ENCODE results near the gene ATG16L2.

Gene ATG16L2

DNA sequence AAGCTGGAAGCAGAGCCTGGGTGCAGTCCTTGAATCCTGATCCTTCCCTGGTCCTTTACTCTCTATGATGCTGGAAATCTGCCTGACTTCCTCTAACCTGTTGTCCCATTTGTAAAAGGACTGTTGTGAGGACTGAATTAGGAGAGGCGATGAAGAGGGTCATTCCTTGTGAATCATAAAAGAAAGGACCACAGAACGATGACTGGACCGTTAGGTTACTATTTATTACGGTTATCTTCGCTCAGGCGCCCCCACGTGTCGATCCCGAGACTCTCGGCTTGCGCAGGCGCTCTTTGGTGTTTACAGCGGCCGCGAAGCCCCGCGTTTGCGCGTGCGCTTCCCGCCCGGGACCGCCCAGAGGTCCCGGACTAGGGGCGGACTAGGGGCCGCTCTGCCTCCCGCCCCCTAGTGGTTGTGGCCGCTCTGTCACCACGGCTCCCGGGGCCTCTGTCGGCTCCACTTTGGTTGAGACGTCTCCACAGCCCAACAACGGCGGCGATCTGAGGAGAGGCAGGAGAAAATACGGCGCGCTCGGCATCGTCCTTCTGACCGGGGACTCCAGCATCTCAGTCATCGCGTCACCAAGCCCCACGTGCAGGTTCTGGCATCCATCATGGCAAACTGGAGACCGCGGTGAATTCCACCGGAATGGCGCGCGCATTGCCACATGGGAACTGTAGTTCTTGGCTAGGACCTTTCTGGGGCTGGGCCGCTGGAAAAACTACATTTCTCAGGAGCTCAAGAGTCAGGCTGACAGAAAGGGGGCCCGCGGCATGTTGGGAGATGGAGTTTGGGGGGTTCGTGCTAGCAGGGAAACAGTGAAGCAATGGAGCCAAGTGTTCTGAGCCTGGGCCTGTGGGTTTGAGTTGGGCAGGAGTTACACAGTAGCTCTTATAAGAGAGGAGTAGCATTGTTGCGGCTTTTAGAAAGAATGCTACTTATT, 20.5 kb upstream of the ATG16L2 start, which contains the start of gene STARD10:
Gene STARD10 (minus strand): TSS at position 623 of the 943 bp plus-strand sequence. CDS start 12,866 bp downstream, outside the sequence.
- TF ChIP-seq, protein P1, sequence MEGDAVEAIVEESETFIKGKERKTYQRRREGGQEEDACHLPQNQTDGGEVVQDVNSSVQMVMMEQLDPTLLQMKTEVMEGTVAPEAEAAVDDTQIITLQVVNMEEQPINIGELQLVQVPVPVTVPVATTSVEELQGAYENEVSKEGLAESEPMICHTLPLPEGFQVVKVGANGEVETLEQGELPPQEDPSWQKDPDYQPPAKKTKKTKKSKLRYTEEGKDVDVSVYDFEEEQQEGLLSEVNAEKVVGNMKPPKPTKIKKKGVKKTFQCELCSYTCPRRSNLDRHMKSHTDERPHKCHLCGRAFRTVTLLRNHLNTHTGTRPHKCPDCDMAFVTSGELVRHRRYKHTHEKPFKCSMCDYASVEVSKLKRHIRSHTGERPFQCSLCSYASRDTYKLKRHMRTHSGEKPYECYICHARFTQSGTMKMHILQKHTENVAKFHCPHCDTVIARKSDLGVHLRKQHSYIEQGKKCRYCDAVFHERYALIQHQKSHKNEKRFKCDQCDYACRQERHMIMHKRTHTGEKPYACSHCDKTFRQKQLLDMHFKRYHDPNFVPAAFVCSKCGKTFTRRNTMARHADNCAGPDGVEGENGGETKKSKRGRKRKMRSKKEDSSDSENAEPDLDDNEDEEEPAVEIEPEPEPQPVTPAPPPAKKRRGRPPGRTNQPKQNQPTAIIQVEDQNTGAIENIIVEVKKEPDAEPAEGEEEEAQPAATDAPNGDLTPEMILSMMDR (IDR thresholded peaks at IDR 0.05; ENCODE audit: low read depth, low read length, poor library complexity, severe bottlenecking) = peak; percentile 99
- TF ChIP-seq EZH2phosphoT487 (IDR thresholded peaks at IDR 0.05; ENCODE audit: borderline replicate concordance, low read length) = no peak
- H3K4me2 ChIP-seq (ENCODE audit: low read length) = peak within 1 kb of the TSS; percentile 91
- no peaks in the 10 kb centered on the region for H3K9me2 ChIP-seq (replicated peaks; ENCODE audit: control insufficient read depth, low read length)
- H3K27me3 ChIP-seq (ENCODE audit: control insufficient read depth, low read length) = no peaks in the 10 kb centered on the region
- no peaks in the 10 kb centered on the region for H3K9me3 ChIP-seq (ENCODE audit: control insufficient read depth, insufficient read depth, low read length)
- no peaks in the 10 kb centered on the region for H4K20me1 ChIP-seq (ENCODE audit: control insufficient read depth, insufficient read depth, low read depth, low read length)
- H3K36me3 ChIP-seq (ENCODE audit: control insufficient read depth, low read length) = no peaks in the 10 kb centered on the region
- H3F3A ChIP-seq (ENCODE audit: control insufficient read depth, insufficient read depth) = peaks cover 2% of the 10 kb centered on the region; the same call in 1 of the 2 replicates
- H3K27ac ChIP-seq (ENCODE audit: low read depth, low read length) = peak within 1 kb of the TSS; percentile 44
- no peaks in the 10 kb centered on the region for H3K79me2 ChIP-seq (ENCODE audit: control insufficient read depth, low read length)
- peaks cover 24% of the 10 kb centered on the region for H3K4me1 ChIP-seq (ENCODE audit: control insufficient read depth, low read length)
- peak within 1 kb of the TSS; percentile 95 for H3K4me3 ChIP-seq (ENCODE audit: low read length)

DNA sequence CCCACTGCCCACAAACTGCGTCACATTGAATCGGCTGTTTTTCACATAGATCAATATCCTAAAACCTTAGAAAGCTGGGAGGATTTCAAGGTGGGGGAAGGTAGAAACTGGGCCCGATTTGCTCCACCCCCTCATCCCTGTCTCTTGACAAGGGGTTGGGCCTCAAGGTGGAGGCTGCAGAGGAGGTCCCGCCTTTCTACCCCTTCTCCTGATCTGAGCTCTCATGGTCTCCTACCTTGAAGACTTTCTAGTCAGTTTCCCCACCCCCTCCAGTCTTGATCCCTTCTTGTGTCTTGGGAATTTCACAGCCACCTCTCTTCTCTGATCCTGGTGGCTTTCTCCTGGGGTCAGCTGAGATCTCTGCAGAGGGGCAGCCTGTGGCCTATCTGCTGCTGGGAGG, 15.8 kb upstream of the ATG16L2 start:
- Histone ChIP-seq H3K4me2 (ENCODE audit: low read length) (no peak overlapping the region), H3K36me3 (ENCODE audit: control insufficient read depth, low read length) (no peaks in the 10 kb centered on the region), H3K27ac (ENCODE audit: low read depth, low read length) (no peak overlapping the region), H3K27me3 (ENCODE audit: control insufficient read depth, low read length) (no peaks in the 10 kb centered on the region), H3K9me3 (ENCODE audit: control insufficient read depth, insufficient read depth, low read length) (no peaks in the 10 kb centered on the region), H4K20me1 (ENCODE audit: control insufficient read depth, insufficient read depth, low read depth, low read length) (no peaks in the 10 kb centered on the region), H3K4me3 (ENCODE audit: low read length) (no peak overlapping the region), H3F3A (ENCODE audit: control insufficient read depth, insufficient read depth) (peaks cover 2% of the 10 kb centered on the region; the same call in 1 of the 2 replicates), H3K79me2 (ENCODE audit: control insufficient read depth, low read length) (no peaks in the 10 kb centered on the region), H3K4me1 (ENCODE audit: control insufficient read depth, low read length) (peaks cover 15% of the 10 kb centered on the region), H3K9me2 (replicated peaks; ENCODE audit: control insufficient read depth, low read length) (no peaks in the 10 kb centered on the region)
- TF ChIP-seq EZH2phosphoT487 (IDR thresholded peaks at IDR 0.05; ENCODE audit: borderline replicate concordance, low read length) = no peak
- TF ChIP-seq, protein P1 (IDR thresholded peaks at IDR 0.05; ENCODE audit: low read depth, low read length, poor library complexity, severe bottlenecking) = no peak

DNA sequence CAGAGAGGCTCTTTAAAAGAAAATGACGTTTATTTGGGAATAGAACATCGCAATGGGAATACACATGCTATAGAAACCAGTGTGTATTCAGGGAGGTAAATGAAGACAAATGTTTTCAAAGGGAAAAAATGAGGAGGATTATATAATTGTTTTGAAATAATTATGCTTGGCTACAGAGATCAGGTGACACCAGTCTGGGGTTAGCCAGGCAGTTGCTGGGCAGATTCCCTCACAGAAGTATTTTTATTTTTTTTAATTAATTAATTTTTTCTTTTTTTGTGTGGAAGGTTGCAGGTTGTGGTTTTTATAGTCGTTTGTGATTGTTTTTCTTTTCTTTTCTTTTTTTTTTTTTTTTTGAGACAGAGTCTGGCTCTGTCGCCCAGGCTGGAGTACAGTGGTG, 14.8 kb upstream of the ATG16L2 start:
- Histone ChIP-seq H3K4me3 (ENCODE audit: low read length) (no peak overlapping the region), H3K4me1 (ENCODE audit: control insufficient read depth, low read length) (peaks cover 11% of the 10 kb centered on the region), H3F3A (ENCODE audit: control insufficient read depth, insufficient read depth) (peaks cover 5% of the 10 kb centered on the region; the same call in 1 of the 2 replicates), H3K27ac (ENCODE audit: low read depth, low read length) (no peak overlapping the region), H3K27me3 (ENCODE audit: control insufficient read depth, low read length) (no peaks in the 10 kb centered on the region), H3K9me3 (ENCODE audit: control insufficient read depth, insufficient read depth, low read length) (no peaks in the 10 kb centered on the region), H3K36me3 (ENCODE audit: control insufficient read depth, low read length) (no peaks in the 10 kb centered on the region), H3K79me2 (ENCODE audit: control insufficient read depth, low read length) (no peaks in the 10 kb centered on the region), H3K4me2 (ENCODE audit: low read length) (no peak overlapping the region), H3K9me2 (replicated peaks; ENCODE audit: control insufficient read depth, low read length) (no peaks in the 10 kb centered on the region), H4K20me1 (ENCODE audit: control insufficient read depth, insufficient read depth, low read depth, low read length) (no peaks in the 10 kb centered on the region)
- TF ChIP-seq, protein P1 (IDR thresholded peaks at IDR 0.05; ENCODE audit: low read depth, low read length, poor library complexity, severe bottlenecking) = no peak
- TF ChIP-seq EZH2phosphoT487 (IDR thresholded peaks at IDR 0.05; ENCODE audit: borderline replicate concordance, low read length) = no peak

Data from DOHH2 (cell line).